Keratinocyte (primary cell): Measurements from ENCODE around the gene FAM237A. TPM values are rescaled to one million over a fixed set of nuclear protein-coding genes. Genes with fewer than 3 reads are reported as not detected.

Experiments used
- DNase-seq: peaks from one replicate; pipeline ENCODE4 v3.0.0-alpha.2; 2011; ENCODE audit warnings: low read depth, missing footprints, low spot score
- FAIRE-seq: peaks from 2 replicates; lab custom pipeline; 2011; peaks lifted over from hg19 to GRCh38; lab: Jason Lieb, UNC
- H2AFZ ChIP-seq: 2 replicates; pipeline ENCODE4 v1.6.0; 2012; ENCODE audit warnings: low read length, control low read depth, inconsistent platforms; ENCODE audit not compliant: control insufficient read depth
- H3K27ac ChIP-seq: 2 replicates; pipeline ENCODE4 v1.5.1; 2011; ENCODE audit warnings: low read length; ENCODE audit not compliant: control insufficient read depth, insufficient read depth
- H3K27me3 ChIP-seq: 3 replicates; pipeline ENCODE4 v1.6.0; 2011; ENCODE audit warnings: low read length; ENCODE audit not compliant: control insufficient read depth, insufficient read depth; ENCODE audit errors: extremely low read depth
- H3K36me3 ChIP-seq, 2 experiments: 2 replicates in 1 of 2; 3 replicates in 1 of 2; pipeline ENCODE4 v1.5.1; 2011; ENCODE audit warnings: low read length in 2 of 2, mild to moderate bottlenecking in 1 of 2; ENCODE audit not compliant: control insufficient read depth in 2 of 2, insufficient read depth in 2 of 2; ENCODE audit errors: extremely low read depth in 1 of 2
- H3K4me1 ChIP-seq: 3 replicates; pipeline ENCODE4 v1.5.1; 2011; ENCODE audit warnings: low read length; ENCODE audit not compliant: control insufficient read depth, insufficient read depth; ENCODE audit errors: extremely low read depth
- H3K4me2 ChIP-seq: 3 replicates; pipeline ENCODE4 v1.6.0; 2011; ENCODE audit warnings: low read depth, low read length; ENCODE audit not compliant: control insufficient read depth, insufficient read depth; ENCODE audit errors: extremely low read depth
- H3K4me3 ChIP-seq, 3 experiments: fragments of 200-600 bp in 1 of 3; sonication (generic) in 1 of 3; 2 replicates in 2 of 3; 3 replicates in 1 of 3; pipeline ENCODE4 v1.5.1; 2011 to 2016; ENCODE audit warnings: low read length in 3 of 3, mild to moderate bottlenecking in 3 of 3, control low read depth in 2 of 3, inconsistent platforms in 1 of 3, low read depth in 1 of 3, mixed read lengths in 1 of 3, mixed run types in 1 of 3, moderate library complexity in 1 of 3; ENCODE audit not compliant: control insufficient read depth in 2 of 3, insufficient read depth in 2 of 3; ENCODE audit errors: extremely low read depth in 1 of 3
- H3K79me2 ChIP-seq: 2 replicates; pipeline ENCODE4 v1.6.0; 2012; ENCODE audit warnings: low read length; ENCODE audit not compliant: control insufficient read depth, insufficient read depth
- H3K9ac ChIP-seq: 3 replicates; pipeline ENCODE4 v1.6.0; 2011; ENCODE audit warnings: low read length; ENCODE audit not compliant: control insufficient read depth, insufficient read depth; ENCODE audit errors: extremely low read depth
- H3K9me1 ChIP-seq: 3 replicates; pipeline ENCODE4 v1.6.0; 2011; ENCODE audit warnings: low read length; ENCODE audit not compliant: control insufficient read depth, insufficient read depth; ENCODE audit errors: extremely low read depth
- H3K9me3 ChIP-seq: 2 replicates; pipeline ENCODE4 v1.5.1; 2012; ENCODE audit warnings: low read depth, low read length; ENCODE audit not compliant: control insufficient read depth
- H4K20me1 ChIP-seq: 3 replicates; pipeline ENCODE4 v1.6.0; 2011; ENCODE audit warnings: low read length; ENCODE audit not compliant: control insufficient read depth, insufficient read depth; ENCODE audit errors: extremely low read depth
- CTCF ChIP-seq, 3 experiments: IDR thresholded peaks in 1 of 3; conservative IDR thresholded peaks in 1 of 3; optimal IDR thresholded peaks in 1 of 3; 2 replicates in 2 of 3; 3 replicates in 1 of 3; pipeline versions ENCODE3 to v1.5.1; 2011; ENCODE audit warnings: low read length in 3 of 3, mild to moderate bottlenecking in 3 of 3, moderate library complexity in 2 of 3, control low read depth in 1 of 3, inconsistent platforms in 1 of 3; ENCODE audit not compliant: insufficient read depth in 2 of 3; ENCODE audit errors: extremely low read depth in 1 of 3
- EZH2 ChIP-seq: IDR thresholded peaks from one replicate; pipeline ENCODE4 v1.6.1; 2012; ENCODE audit warnings: inconsistent platforms, mild to moderate bottlenecking, low read length, moderate library complexity
- dilution Hi-C: fragments of 300-500 bp; cut with MboI; formaldehyde crosslinking; loops from one replicate; pipeline ENCODE4 v1.7.0; 2020; ENCODE audit warnings: low sequenced_read_pairs; ENCODE audit not compliant: extremely low pct_ligation_motif_present
- polyA plus RNA-seq, 5 experiments: library from polyadenylated mRNA; depleted of rRNA in 3 of 5; stranded (reverse) in 3 of 5; stranded (forward) in 1 of 5; unstranded in 1 of 5; fragments of >200 nt; gene quantifications; 1 replicate in 1 of 5; 2 replicates in 3 of 5; 3 replicates in 1 of 5; pipeline versions ENCODE4 v1.2.1 to v1.2.3, GENCODE V29; 2011 to 2012; ENCODE audit warnings: missing spikeins in 2 of 5, low read depth in 1 of 5, low replicate concordance in 1 of 5

FAM237A gene
- polyA plus RNA-seq, 1 donor (not counting 4 experiments of a cell fraction or from before 2014, with no cell fraction given) = not detected

GRCh38 chr2:206693399-206694137 lies 51.3 kb downstream of the FAM237A start:
- Histone ChIP-seq H3K27ac (no peak overlapping the region), H3K4me2 (no peak overlapping the region), H3K79me2 (no peaks in the 10 kb centered on the region), H3K4me1 (no peaks in the 10 kb centered on the region), H3K36me3 (no peaks in the 10 kb centered on the region), H4K20me1 (no peaks in the 10 kb centered on the region), H3K9ac (no peak overlapping the region), H3K27me3 (no peaks in the 10 kb centered on the region), H3K9me3 (no peaks in the 10 kb centered on the region), H3K9me1 (no peaks in the 10 kb centered on the region), H2AFZ (no peak overlapping the region), H3K4me3 (no peak overlapping the region)
- FAIRE-seq (peak; percentile 93), DNase-seq (no peak)
- dilution Hi-C loops = no loop called here
- peak; percentile 42 to 58 (median 44) for TF ChIP-seq CTCF (optimal IDR thresholded peaks at IDR 0.05 in 1 of 3, IDR thresholded peaks at IDR 0.05 in 1 of 3, conservative IDR thresholded peaks at IDR 0.05 in 1 of 3; ENCODE audit: extremely low read depth in 1 of 3, insufficient read depth in 2 of 3, low read length in 3 of 3)
- no peak for TF ChIP-seq EZH2

DNA sequence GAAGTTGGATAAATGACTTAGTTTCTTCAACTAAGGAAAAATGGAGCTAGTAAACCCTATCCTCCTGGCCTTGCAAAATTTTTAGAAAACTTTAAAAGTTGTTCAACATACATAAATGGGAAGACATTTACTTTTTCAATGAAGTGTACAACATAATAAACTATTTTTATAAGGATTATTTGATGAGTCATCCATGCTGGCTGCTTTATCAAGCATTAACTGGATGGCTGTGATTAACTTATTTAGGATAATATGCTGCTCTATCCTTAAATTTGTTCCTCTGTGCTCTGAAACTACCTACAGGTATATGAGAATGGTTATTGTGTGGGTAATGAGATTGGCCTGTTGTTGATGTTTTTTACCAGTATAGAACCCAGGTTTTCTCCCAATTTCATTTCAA lies 54.6 kb downstream of the FAM237A start:
- FAIRE-seq (no peak), DNase-seq (no peak)
- H3K4me1 ChIP-seq = no peaks in the 10 kb centered on the region
- H3K27ac ChIP-seq = no peak overlapping the region
- no peaks in the 10 kb centered on the region for H3K9me3 ChIP-seq
- H3K27me3 ChIP-seq = peaks cover 4% of the 10 kb centered on the region
- no peaks in the 10 kb centered on the region for H3K79me2 ChIP-seq
- no peak overlapping the region for H3K4me3 ChIP-seq
- no peaks in the 10 kb centered on the region for H3K36me3 ChIP-seq
- H3K9ac ChIP-seq = no peak overlapping the region
- TF ChIP-seq CTCF (optimal IDR thresholded peaks at IDR 0.05 in 1 of 3, IDR thresholded peaks at IDR 0.05 in 1 of 3, conservative IDR thresholded peaks at IDR 0.05 in 1 of 3; ENCODE audit: extremely low read depth in 1 of 3, insufficient read depth in 2 of 3, low read length in 3 of 3) (no peak), EZH2 (no peak)
- H3K9me1 ChIP-seq = no peaks in the 10 kb centered on the region
- no peak overlapping the region for H3K4me2 ChIP-seq
- dilution Hi-C loops = no loop called here
- no peaks in the 10 kb centered on the region for H4K20me1 ChIP-seq
- no peak overlapping the region for H2AFZ ChIP-seq
